A673 (cell line): Measurements from ENCODE around the gene DEAF1. TPM values are rescaled to one million over a fixed set of nuclear protein-coding genes. Genes with fewer than 3 reads are reported as not detected.

Source experiments
- BruUV-seq: library from RNA; stranded (reverse); fragments of 400-500 nt; replicated peaks from 2 replicates; lab custom pipeline; 2021; lab: Mats Ljungman, UMichigan
- CTCF ChIA-PET: fragments of 300-600 bp; sonication (Branson Sonifier 250); formaldehyde crosslinking; loops from one replicate; lab custom pipeline; 2022; ENCODE audit warnings: antibody characterized with exemption; lab: Charles Lee
- POLR2A ChIA-PET: fragments of 300-600 bp; sonication (Branson Sonifier 250); formaldehyde crosslinking; loops from one replicate; lab custom pipeline; 2022; ENCODE audit warnings: antibody characterized with exemption; ENCODE audit not compliant: low non-redundant PET; lab: Charles Lee
- DNase-seq: peaks from one replicate; pipeline ENCODE4 v3.0.0-alpha.2; 2015; ENCODE audit warnings: low spot score
- H3K27ac ChIP-seq: fragments of 200-600 bp; sonication (generic); 2 replicates; pipeline ENCODE4 v1.5.1; 2016; ENCODE audit warnings: mixed run types, low read depth, mild to moderate bottlenecking, mixed read lengths, antibody characterized with exemption, low read length; ENCODE audit not compliant: poor library complexity, severe bottlenecking
- H3K27me3 ChIP-seq: fragments of 200-600 bp; sonication (generic); replicated peaks from 2 replicates; pipeline ENCODE4 v1.6.1; 2017; ENCODE audit warnings: mixed run types, low read depth, mild to moderate bottlenecking, mixed read lengths, antibody characterized with exemption, low read length; ENCODE audit not compliant: insufficient read depth, poor library complexity
- H3K36me3 ChIP-seq: fragments of 200-600 bp; sonication (generic); 2 replicates; pipeline ENCODE4 v1.6.1; 2016; ENCODE audit warnings: mixed run types, mild to moderate bottlenecking, mixed read lengths, antibody characterized with exemption, low read length; ENCODE audit not compliant: insufficient read depth, poor library complexity, severe bottlenecking
- H3K4me1 ChIP-seq: fragments of 200-600 bp; sonication (generic); 2 replicates; pipeline ENCODE4 v1.6.1; 2017; ENCODE audit warnings: mixed run types, mild to moderate bottlenecking, mixed read lengths, antibody characterized with exemption, low read length; ENCODE audit not compliant: insufficient read depth, poor library complexity, severe bottlenecking
- H3K4me3 ChIP-seq: fragments of 200-600 bp; sonication (generic); 2 replicates; pipeline ENCODE4 v1.5.1; 2016; ENCODE audit warnings: low read depth, mixed run types, mild to moderate bottlenecking, mixed read lengths, low read length; ENCODE audit not compliant: poor library complexity, severe bottlenecking
- H3K9me3 ChIP-seq: fragments of 200-600 bp; sonication (generic); 2 replicates; pipeline ENCODE4 v1.6.1; 2016; ENCODE audit warnings: mixed run types, low read depth, mild to moderate bottlenecking, mixed read lengths, antibody characterized with exemption, low read length; ENCODE audit not compliant: poor library complexity, severe bottlenecking
- EZH2 ChIP-seq: fragments of 200-600 bp; sonication (generic); IDR thresholded peaks from 2 replicates; pipeline ENCODE4 v1.6.1; 2017; ENCODE audit warnings: borderline replicate concordance, low read depth, mild to moderate bottlenecking, mixed read lengths, antibody characterized with exemption, low read length; ENCODE audit not compliant: poor library complexity, severe bottlenecking
- intact Hi-C: fragments of 100-400 bp; cut with micrococcal nuclease; formaldehyde crosslinking; loops from one replicate; pipeline ENCODE4 v1.10.0; 2022; ENCODE audit not compliant: unreplicated experiment
- total RNA-seq: library from RNA; stranded (reverse); gene quantifications from 2 replicates; pipeline ENCODE4 v1.2.3, GENCODE V29; 2021
- TF ChIP-seq, protein P1 (sequence below): fragments of 300-800, 200-600 bp; sonication (generic); conservative IDR thresholded peaks from 2 replicates; pipeline ENCODE4 v1.5.1; 2017; ENCODE audit warnings: low read depth, mild to moderate bottlenecking, antibody characterized with exemption, low read length, moderate library complexity, mixed read lengths

Gene DEAF1
- total RNA-seq, 1 experiment from 2014 or later, result 56.7 TPM

DNA sequence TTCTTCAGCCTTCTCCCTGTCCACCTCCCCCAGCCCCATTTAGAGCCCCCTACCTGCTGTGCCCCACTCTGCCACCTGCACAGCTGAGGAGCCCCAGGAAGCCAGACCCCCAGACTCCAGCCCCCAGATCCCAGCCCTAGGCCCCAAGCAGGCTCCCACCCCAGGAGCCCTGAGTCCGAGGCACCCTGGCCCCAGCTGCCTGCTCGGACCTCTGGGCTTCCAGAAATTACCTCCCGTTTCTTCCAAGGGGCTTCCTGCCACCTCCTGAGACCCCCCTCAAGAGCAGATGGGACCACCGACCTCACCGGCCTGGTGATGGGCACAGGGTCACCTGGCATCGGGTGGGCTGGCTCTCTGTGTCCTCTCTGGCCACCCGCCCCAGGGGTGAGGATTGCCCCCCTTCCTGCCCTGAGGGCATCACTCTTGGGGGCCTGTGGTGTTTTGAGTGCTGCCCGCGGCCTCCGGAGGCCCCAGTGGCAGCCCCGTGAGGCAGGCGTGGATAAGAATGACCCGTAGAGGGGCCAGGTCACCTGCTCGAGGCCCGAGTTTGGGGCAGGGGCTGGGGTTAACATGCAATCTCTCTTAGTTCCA lies 34.0 kb upstream of the DEAF1 start:
- Histone ChIP-seq H3K36me3 (no peaks in the 10 kb centered on the region), H3K27me3 (peaks cover 8% of the 10 kb centered on the region), H3K27ac (no peak overlapping the region), H3K4me3 (no peak overlapping the region), H3K4me1 (no peaks in the 10 kb centered on the region), H3K9me3 (no peaks in the 10 kb centered on the region)
- POLR2A ChIA-PET, result no interaction called here
- DNase-seq, result no peak
- CTCF ChIA-PET, result no interaction called here
- intact Hi-C loops, result loop anchor here (10.0 kb wide), 1 partner anchor 174 kb away; no protein-coding TSS in a partner anchor
- no TSS peak for BruUV-seq
- TF ChIP-seq, protein P1, sequence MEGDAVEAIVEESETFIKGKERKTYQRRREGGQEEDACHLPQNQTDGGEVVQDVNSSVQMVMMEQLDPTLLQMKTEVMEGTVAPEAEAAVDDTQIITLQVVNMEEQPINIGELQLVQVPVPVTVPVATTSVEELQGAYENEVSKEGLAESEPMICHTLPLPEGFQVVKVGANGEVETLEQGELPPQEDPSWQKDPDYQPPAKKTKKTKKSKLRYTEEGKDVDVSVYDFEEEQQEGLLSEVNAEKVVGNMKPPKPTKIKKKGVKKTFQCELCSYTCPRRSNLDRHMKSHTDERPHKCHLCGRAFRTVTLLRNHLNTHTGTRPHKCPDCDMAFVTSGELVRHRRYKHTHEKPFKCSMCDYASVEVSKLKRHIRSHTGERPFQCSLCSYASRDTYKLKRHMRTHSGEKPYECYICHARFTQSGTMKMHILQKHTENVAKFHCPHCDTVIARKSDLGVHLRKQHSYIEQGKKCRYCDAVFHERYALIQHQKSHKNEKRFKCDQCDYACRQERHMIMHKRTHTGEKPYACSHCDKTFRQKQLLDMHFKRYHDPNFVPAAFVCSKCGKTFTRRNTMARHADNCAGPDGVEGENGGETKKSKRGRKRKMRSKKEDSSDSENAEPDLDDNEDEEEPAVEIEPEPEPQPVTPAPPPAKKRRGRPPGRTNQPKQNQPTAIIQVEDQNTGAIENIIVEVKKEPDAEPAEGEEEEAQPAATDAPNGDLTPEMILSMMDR, result no peak
- TF ChIP-seq EZH2, result no peak

DNA sequence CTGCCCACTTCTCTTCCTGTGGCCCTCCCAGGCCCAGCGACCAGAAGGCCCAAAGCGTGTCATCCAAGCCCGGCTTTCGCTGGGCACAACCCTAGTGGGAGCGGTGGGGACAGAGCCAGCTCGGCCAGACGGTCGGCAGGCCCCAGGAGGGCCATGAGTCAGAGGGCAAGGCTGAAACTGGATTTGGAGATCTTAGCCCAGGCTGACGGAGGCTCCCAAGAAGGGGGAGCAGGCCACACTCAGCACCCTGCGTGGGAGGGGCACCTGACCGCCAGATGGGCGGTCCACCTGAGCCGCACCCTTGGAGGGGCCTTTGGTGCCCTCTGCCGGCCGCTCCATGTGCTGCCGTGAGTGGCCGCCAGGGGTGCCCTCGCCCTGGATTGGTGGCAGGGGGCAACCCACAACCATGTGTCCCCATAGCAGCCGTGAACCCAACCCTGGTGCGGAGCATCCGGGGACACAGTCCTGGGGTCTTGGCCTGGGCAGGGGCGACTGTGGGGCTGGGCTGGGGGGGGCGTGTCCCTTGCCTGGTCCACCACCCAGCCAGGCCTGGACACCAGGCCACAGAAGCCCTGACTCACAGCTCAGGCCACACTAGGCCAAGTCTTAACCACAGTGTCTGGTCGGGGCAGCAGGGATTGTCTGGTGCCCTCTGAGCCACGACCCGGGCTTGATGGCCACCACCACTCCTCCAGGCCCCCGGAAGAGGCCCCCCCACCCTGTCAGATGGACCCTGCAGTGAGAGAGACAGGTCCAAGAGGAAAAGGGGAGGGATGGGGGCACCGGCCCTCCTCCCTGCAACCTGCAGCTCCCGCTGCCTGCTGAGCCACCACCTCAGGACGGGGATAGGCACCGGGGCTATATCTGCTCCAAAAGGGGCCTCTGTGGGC lies 33.1 kb upstream of the DEAF1 start:
- H3K9me3 ChIP-seq, result no peaks in the 10 kb centered on the region
- BruUV-seq, result no TSS peak
- CTCF ChIA-PET, result no interaction called here
- H3K4me3 ChIP-seq, result no peak overlapping the region
- POLR2A ChIA-PET, result interaction anchor here (0.6 kb wide), 1 partner anchor 16 kb away, joined by 5 read pairs; no protein-coding TSS in a partner anchor
- no peak overlapping the region for H3K27ac ChIP-seq
- peaks cover 8% of the 10 kb centered on the region for H3K27me3 ChIP-seq
- no peaks in the 10 kb centered on the region for H3K4me1 ChIP-seq
- H3K36me3 ChIP-seq, result no peaks in the 10 kb centered on the region
- intact Hi-C loops, result loop anchor here (10.0 kb wide), 1 partner anchor 173 kb away; no protein-coding TSS in a partner anchor
- TF ChIP-seq, protein P1, result peak; percentile 91
- TF ChIP-seq EZH2, result no peak
- peak; percentile 55 for DNase-seq

DNA sequence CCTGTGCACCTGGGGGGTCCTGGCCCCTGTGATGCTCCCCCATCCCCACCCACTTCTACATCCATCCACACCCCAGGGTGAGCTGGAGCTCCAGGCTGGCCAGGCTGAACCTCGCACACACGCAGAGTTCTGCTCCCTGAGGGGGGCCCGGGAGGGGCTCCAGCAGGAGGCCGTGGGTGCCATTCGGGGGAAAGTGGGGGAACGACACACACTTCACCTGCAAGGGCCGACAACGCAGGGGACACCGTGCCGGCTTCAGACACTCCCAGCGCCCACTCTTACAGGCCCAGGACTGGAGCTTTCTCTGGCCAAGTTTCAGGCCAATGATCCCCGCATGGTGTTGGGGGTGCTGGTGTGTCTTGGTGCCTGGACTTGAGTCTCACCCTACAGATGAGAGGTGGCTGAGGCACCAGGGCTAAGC lies 32.3 kb upstream of the DEAF1 start:
- no peak overlapping the region for H3K27ac ChIP-seq
- CTCF ChIA-PET, result no interaction called here
- H3K9me3 ChIP-seq, result no peaks in the 10 kb centered on the region
- H3K4me3 ChIP-seq, result no peak overlapping the region
- POLR2A ChIA-PET, result interaction anchor here (0.6 kb wide), 1 partner anchor 17 kb away, joined by 5 read pairs; no protein-coding TSS in a partner anchor
- no TSS peak for BruUV-seq
- intact Hi-C loops, result loop anchor here (10.0 kb wide), 1 partner anchor 172 kb away; no protein-coding TSS in a partner anchor
- peaks cover 11% of the 10 kb centered on the region for H3K27me3 ChIP-seq
- no peak for DNase-seq
- no peaks in the 10 kb centered on the region for H3K36me3 ChIP-seq
- no peaks in the 10 kb centered on the region for H3K4me1 ChIP-seq
- no peak for TF ChIP-seq EZH2
- TF ChIP-seq, protein P1, result no peak
